DND-41 (cell line): ENCODE measurements around the gene FPR3.

ENCODE experiments used
- ATAC-seq: fragments of 200-7000 bp; cut with Tn5 transposase; 3 replicates; pipeline ENCODE4 v1.9.1; 2021; ENCODE audit warnings: low read depth; ENCODE audit not compliant: insufficient read depth
- DNase-seq: peaks from one replicate; pipeline ENCODE4 v3.0.0-alpha.2; 2020
- H2AFZ ChIP-seq: 2 replicates; pipeline ENCODE4 v1.6.0; 2012; ENCODE audit warnings: low read depth, low read length
- H3K27ac ChIP-seq: 2 replicates; pipeline ENCODE4 v1.5.1; 2012; ENCODE audit warnings: low read length, inconsistent platforms
- H3K27me3 ChIP-seq: fragments of 200-600 bp; sonication (generic); 2 replicates; pipeline ENCODE4 v1.6.0; 2012; ENCODE audit warnings: low read length, mild to moderate bottlenecking, inconsistent platforms; ENCODE audit not compliant: insufficient read depth, poor library complexity
- H3K36me3 ChIP-seq: 2 replicates; pipeline ENCODE4 v1.5.1; 2012; ENCODE audit warnings: low read length, inconsistent platforms; ENCODE audit not compliant: insufficient read depth
- H3K4me1 ChIP-seq: 2 replicates; pipeline ENCODE4 v1.5.1; 2012; ENCODE audit warnings: mild to moderate bottlenecking, low read length; ENCODE audit not compliant: insufficient read depth
- H3K4me2 ChIP-seq: 2 replicates; pipeline ENCODE4 v1.6.0; 2012; ENCODE audit warnings: mild to moderate bottlenecking, moderate library complexity, low read length, inconsistent platforms; ENCODE audit not compliant: insufficient read depth
- H3K4me3 ChIP-seq, 2 experiments: fragments of 200-600 bp in 1 of 2; shearing (Covaris generic) in 1 of 2; 2 replicates each; pipeline ENCODE4 v1.5.1; 2012 to 2016; ENCODE audit warnings: inconsistent platforms in 2 of 2, low read length in 2 of 2, mild to moderate bottlenecking in 2 of 2, low read depth in 1 of 2, moderate library complexity in 1 of 2
- H3K79me2 ChIP-seq: 2 replicates; pipeline ENCODE4 v1.6.0; 2012; ENCODE audit warnings: low read length, inconsistent platforms; ENCODE audit not compliant: insufficient read depth
- H3K9ac ChIP-seq: 2 replicates; pipeline ENCODE4 v1.6.0; 2012; ENCODE audit warnings: low read depth, mild to moderate bottlenecking, inconsistent platforms, low read length, moderate library complexity
- H3K9me3 ChIP-seq: 2 replicates; pipeline ENCODE4 v1.5.1; 2012; ENCODE audit warnings: low read length, moderate library complexity, mild to moderate bottlenecking, inconsistent platforms; ENCODE audit not compliant: insufficient read depth, severe bottlenecking
- H4K20me1 ChIP-seq: 2 replicates; pipeline ENCODE4 v1.6.0; 2012; ENCODE audit warnings: low read length; ENCODE audit not compliant: insufficient read depth
- EZH2 ChIP-seq: IDR thresholded peaks from 3 replicates; pipeline ENCODE4 v1.6.1; 2012; ENCODE audit warnings: borderline replicate concordance, low read depth, mild to moderate bottlenecking, moderate library complexity, low read length, inconsistent platforms; ENCODE audit not compliant: severe bottlenecking
- TF ChIP-seq, protein P1 (sequence below): IDR thresholded peaks from 2 replicates; pipeline ENCODE4 v1.5.1; 2012; ENCODE audit warnings: borderline replicate concordance, low read length, moderate library complexity, mild to moderate bottlenecking; ENCODE audit not compliant: poor library complexity, severe bottlenecking; ENCODE audit errors: extremely low read depth

Gene FPR3

DNA sequence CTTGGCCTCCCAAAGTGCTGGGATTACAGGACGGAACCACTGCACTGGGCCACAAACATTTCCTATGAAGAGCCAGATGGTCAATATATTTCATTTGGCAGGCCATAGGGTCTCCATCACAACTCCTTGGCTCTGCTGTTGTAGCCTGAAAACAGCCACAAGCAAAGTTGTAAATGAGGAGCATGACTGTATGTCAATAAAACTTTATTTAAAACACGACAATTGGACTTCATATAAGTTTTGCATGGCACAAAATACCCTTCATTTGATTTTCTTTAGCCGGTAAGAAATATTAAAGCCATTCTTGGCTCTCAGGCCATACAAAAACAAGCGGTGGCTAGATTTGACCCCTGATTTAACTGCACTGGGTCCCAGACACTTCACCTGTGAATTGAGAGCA lies 40.2 kb upstream of the FPR3 start:
- Histone ChIP-seq H3K4me3 (no peak overlapping the region), H3K9ac (no peak overlapping the region), H3K27me3 (no peaks in the 10 kb centered on the region), H3K4me1 (no peaks in the 10 kb centered on the region), H4K20me1 (no peaks in the 10 kb centered on the region), H3K36me3 (no peaks in the 10 kb centered on the region), H3K79me2 (no peaks in the 10 kb centered on the region), H2AFZ (no peak overlapping the region), H3K4me2 (no peak overlapping the region), H3K27ac (no peak overlapping the region), H3K9me3 (no peaks in the 10 kb centered on the region)
- TF ChIP-seq, protein P1, sequence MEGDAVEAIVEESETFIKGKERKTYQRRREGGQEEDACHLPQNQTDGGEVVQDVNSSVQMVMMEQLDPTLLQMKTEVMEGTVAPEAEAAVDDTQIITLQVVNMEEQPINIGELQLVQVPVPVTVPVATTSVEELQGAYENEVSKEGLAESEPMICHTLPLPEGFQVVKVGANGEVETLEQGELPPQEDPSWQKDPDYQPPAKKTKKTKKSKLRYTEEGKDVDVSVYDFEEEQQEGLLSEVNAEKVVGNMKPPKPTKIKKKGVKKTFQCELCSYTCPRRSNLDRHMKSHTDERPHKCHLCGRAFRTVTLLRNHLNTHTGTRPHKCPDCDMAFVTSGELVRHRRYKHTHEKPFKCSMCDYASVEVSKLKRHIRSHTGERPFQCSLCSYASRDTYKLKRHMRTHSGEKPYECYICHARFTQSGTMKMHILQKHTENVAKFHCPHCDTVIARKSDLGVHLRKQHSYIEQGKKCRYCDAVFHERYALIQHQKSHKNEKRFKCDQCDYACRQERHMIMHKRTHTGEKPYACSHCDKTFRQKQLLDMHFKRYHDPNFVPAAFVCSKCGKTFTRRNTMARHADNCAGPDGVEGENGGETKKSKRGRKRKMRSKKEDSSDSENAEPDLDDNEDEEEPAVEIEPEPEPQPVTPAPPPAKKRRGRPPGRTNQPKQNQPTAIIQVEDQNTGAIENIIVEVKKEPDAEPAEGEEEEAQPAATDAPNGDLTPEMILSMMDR, result no peak
- no peak for TF ChIP-seq EZH2
- no peak for ATAC-seq
- DNase-seq, result no peak

DNA sequence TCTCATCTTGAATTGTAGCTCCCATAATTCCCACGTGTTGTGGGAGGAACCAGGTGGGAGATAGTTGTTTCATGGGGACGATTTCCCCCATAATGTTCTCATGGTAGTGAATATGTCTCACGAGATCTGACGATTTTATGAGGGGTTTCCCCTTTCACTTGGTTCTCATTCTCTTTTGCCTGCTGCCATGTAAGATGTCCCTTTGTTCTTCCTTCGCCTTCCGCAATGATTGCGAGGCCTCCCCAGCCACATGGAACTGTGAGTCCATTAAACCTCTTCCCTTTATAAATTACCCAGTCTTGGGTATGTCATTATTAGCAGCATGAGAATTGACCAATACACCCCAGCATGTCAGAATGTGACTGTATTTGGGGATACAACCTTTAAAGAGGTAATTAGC lies 39.4 kb upstream of the FPR3 start:
- TF ChIP-seq, protein P1, result no peak
- TF ChIP-seq EZH2, result no peak
- H3K36me3 ChIP-seq, result no peaks in the 10 kb centered on the region
- H3K4me2 ChIP-seq, result no peak overlapping the region
- H3K27me3 ChIP-seq, result no peaks in the 10 kb centered on the region
- H3K9ac ChIP-seq, result no peak overlapping the region
- ATAC-seq (no peak), DNase-seq (no peak)
- H3K4me1 ChIP-seq, result no peaks in the 10 kb centered on the region
- H2AFZ ChIP-seq, result no peak overlapping the region
- no peaks in the 10 kb centered on the region for H4K20me1 ChIP-seq
- H3K79me2 ChIP-seq, result no peaks in the 10 kb centered on the region
- no peak overlapping the region for H3K27ac ChIP-seq
- no peak overlapping the region for H3K4me3 ChIP-seq
- H3K9me3 ChIP-seq, result no peaks in the 10 kb centered on the region

DNA sequence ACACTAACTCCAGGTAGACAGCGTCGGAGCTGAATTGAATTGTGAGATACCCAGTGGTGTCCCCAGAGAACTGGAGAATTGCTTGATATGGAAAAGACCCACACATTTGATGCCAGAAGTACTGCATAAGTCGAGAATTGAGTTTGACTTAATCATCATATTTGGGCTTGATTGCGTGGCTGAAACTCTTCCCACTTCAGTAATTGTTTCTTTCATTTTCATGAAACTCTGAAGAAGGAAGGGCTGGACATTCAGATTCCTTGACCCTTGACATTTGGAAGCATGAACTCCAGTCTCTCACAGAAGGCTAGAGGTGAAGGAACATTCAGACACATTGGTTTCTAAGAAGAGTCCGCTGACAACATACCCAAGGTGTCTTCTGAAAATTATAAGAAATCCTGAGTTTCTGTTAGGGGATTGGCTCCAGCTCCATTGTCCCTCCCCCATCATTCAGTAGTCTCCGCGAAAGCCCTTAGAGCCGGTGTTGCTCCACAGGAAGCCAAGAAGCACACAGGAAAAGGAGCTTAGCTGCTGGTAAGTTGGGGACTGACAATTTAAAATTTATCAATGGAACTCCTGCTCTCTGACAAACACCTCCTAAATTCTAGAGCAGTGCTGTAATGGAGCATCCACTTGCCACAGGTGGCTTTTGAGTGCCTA lies 34.1 kb upstream of the FPR3 start, which contains the start of gene FPR2:
Gene FPR2 (plus strand): TSS at position 484 of the 660 bp plus-strand sequence. CDS start 7,479 bp downstream, outside the sequence.
- H3K27me3 ChIP-seq, result no peaks in the 10 kb centered on the region
- H3K9ac ChIP-seq, result no peak within 1 kb of the TSS
- H3K4me3 ChIP-seq, result no peak within 1 kb of the TSS
- H3K36me3 ChIP-seq, result no peaks in the 10 kb centered on the region
- no peak within 1 kb of the TSS for H2AFZ ChIP-seq
- no peaks in the 10 kb centered on the region for H3K4me1 ChIP-seq
- no peak within 1 kb of the TSS for H3K27ac ChIP-seq
- no peaks in the 10 kb centered on the region for H3K79me2 ChIP-seq
- TF ChIP-seq EZH2, result no peak
- TF ChIP-seq, protein P1, result no peak
- no peak within 1 kb of the TSS for H3K4me2 ChIP-seq
- H3K9me3 ChIP-seq, result no peaks in the 10 kb centered on the region
- H4K20me1 ChIP-seq, result no peaks in the 10 kb centered on the region
- no peak for ATAC-seq
- no peak for DNase-seq

DNA sequence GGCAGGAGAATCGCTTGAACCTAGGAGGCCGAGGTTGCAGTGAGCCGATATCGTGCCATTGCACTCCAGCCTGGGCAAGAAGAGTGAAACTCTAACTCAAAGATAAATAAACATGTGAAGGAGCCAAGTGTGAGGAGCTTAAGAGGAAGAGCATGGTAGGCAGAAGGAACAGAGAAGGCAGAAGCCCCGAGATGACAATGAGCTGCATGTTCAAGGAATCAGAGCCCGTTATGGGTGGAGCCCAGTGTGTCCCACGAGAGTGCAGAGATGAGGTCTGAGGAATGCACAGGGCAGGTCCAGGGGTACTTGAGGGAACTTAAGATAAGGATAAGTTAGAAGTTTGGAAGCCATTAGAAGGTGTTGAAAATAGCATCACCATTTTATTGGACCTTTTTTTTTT lies 33.3 kb upstream of the FPR3 start:
- H3K4me3 ChIP-seq, result no peak overlapping the region
- no peaks in the 10 kb centered on the region for H3K36me3 ChIP-seq
- H2AFZ ChIP-seq, result no peak overlapping the region
- no peaks in the 10 kb centered on the region for H3K79me2 ChIP-seq
- ATAC-seq (no peak), DNase-seq (no peak)
- TF ChIP-seq EZH2, result no peak
- TF ChIP-seq, protein P1, result no peak
- H3K27ac ChIP-seq, result no peak overlapping the region
- H3K9me3 ChIP-seq, result no peaks in the 10 kb centered on the region
- no peak overlapping the region for H3K9ac ChIP-seq
- no peaks in the 10 kb centered on the region for H3K4me1 ChIP-seq
- H3K4me2 ChIP-seq, result no peak overlapping the region
- no peaks in the 10 kb centered on the region for H3K27me3 ChIP-seq
- no peaks in the 10 kb centered on the region for H4K20me1 ChIP-seq
